WTC11 (cell line): ENCODE results near the gene PGLYRP3. TPM values are rescaled to one million over a fixed set of nuclear protein-coding genes. Genes with fewer than 3 reads are reported as not detected.

Experiments used
- ATAC-seq: fragments of 200-7000 bp; cut with Tn5 transposase; 2 replicates; pipeline ENCODE4 v1.10.0; 2021; ENCODE audit warnings: mild to moderate bottlenecking, moderate library complexity
- CTCF ChIA-PET: fragments of 300-600 bp; sonication (Branson Sonifier 250); formaldehyde crosslinking; loops from one replicate; lab custom pipeline; 2021; ENCODE audit warnings: antibody characterized with exemption; lab: Charles Lee
- POLR2A ChIA-PET: fragments of 350-600 bp; sonication (Branson Sonifier 250); formaldehyde crosslinking; loops from one replicate; lab custom pipeline; 2021; ENCODE audit warnings: antibody characterized with exemption; lab: Charles Lee
- DNase-seq: peaks from one replicate; pipeline ENCODE4 v3.0.0; 2021; ENCODE audit warnings: low spot score
- H3K27ac Mint-ChIP-seq: 2 replicates; pipeline ENCODE4 v1.8.0; 2021; ENCODE audit warnings: mixed read lengths
- H3K27me3 Mint-ChIP-seq: 2 replicates; pipeline ENCODE4 v1.8.0; 2021; ENCODE audit warnings: low read depth, mild to moderate bottlenecking, moderate library complexity, mixed read lengths
- H3K36me3 Mint-ChIP-seq: 2 replicates; pipeline ENCODE4 v1.8.0; 2021; ENCODE audit warnings: mixed read lengths
- H3K4me1 Mint-ChIP-seq: 2 replicates; pipeline ENCODE4 v1.8.0; 2022; ENCODE audit warnings: mixed read lengths
- H3K4me3 Mint-ChIP-seq: 2 replicates; pipeline ENCODE4 v1.8.0; 2021; ENCODE audit warnings: mild to moderate bottlenecking, moderate library complexity, mixed read lengths
- H3K9me3 Mint-ChIP-seq: 2 replicates; pipeline ENCODE4 v1.8.0; 2021; ENCODE audit warnings: mixed read lengths
- AFF4 ChIP-seq: sonication (generic); formaldehyde crosslinking; IDR thresholded peaks from 2 replicates; pipeline ENCODE4 v1.8.1; 2023; ENCODE audit warnings: mild to moderate bottlenecking, missing genetic modification reagents, borderline replicate concordance
- CTCF ChIP-seq: fragments of 200-600 bp; IDR thresholded peaks from 2 replicates; pipeline ENCODE4 v1.8.0; 2022; ENCODE audit warnings: antibody characterized with exemption
- ERG ChIP-seq: fragments of 250-450 bp; sonication (Bioruptor Pico); IDR thresholded peaks from 2 replicates; pipeline ENCODE4 v1.8.0; 2021; ENCODE audit warnings: mild to moderate bottlenecking
- ESRRA ChIP-seq: sonication (generic); formaldehyde crosslinking; IDR thresholded peaks from 2 replicates; pipeline ENCODE4 v1.8.1; 2022; ENCODE audit warnings: mild to moderate bottlenecking, missing genetic modification reagents, borderline replicate concordance
- GTF2I ChIP-seq: fragments of 250-450 bp; sonication (Bioruptor Pico); conservative IDR thresholded peaks from 2 replicates; pipeline ENCODE4 v1.4.0; 2021; ENCODE audit warnings: mild to moderate bottlenecking
- IRF1 ChIP-seq: sonication (generic); formaldehyde crosslinking; IDR thresholded peaks from 2 replicates; pipeline ENCODE4 v1.8.0; 2023; ENCODE audit warnings: missing genetic modification reagents
- MAX ChIP-seq: sonication (generic); formaldehyde crosslinking; IDR thresholded peaks from 2 replicates; pipeline ENCODE4 v1.8.0; 2022; ENCODE audit warnings: mild to moderate bottlenecking, missing genetic modification reagents
- NFATC4 ChIP-seq: fragments of 250-450 bp; sonication (Bioruptor Pico); IDR thresholded peaks from 2 replicates; pipeline ENCODE4 v1.9.0; 2021; ENCODE audit warnings: mild to moderate bottlenecking
- SP1 ChIP-seq: sonication (generic); formaldehyde crosslinking; conservative IDR thresholded peaks from 2 replicates; pipeline ENCODE4 v1.8.1; 2022; ENCODE audit warnings: missing genetic modification reagents
- STAT6 ChIP-seq: sonication (generic); formaldehyde crosslinking; conservative IDR thresholded peaks from 2 replicates; pipeline ENCODE4 v1.8.1; 2023; ENCODE audit warnings: mild to moderate bottlenecking, low read depth, missing genetic modification reagents, moderate library complexity
- TCF7 ChIP-seq: sonication (generic); formaldehyde crosslinking; IDR thresholded peaks from 2 replicates; pipeline ENCODE4 v1.8.0; 2022; ENCODE audit warnings: mild to moderate bottlenecking, low read depth, missing genetic modification reagents, moderate library complexity
- ZMAT4 ChIP-seq: fragments of 250-450 bp; sonication (Bioruptor Pico); IDR thresholded peaks from 2 replicates; pipeline ENCODE4 v1.9.0; 2021; ENCODE audit warnings: mild to moderate bottlenecking
- ZNF317 ChIP-seq: sonication (generic); formaldehyde crosslinking; IDR thresholded peaks from 2 replicates; pipeline ENCODE4 v1.8.1; 2023; ENCODE audit warnings: low read depth, mild to moderate bottlenecking, moderate library complexity, missing genetic modification reagents, borderline replicate concordance
- ZNF425 ChIP-seq: fragments of 250-450 bp; sonication (Bioruptor Pico); conservative IDR thresholded peaks from 2 replicates; pipeline ENCODE4 v1.9.0; 2021; ENCODE audit warnings: mild to moderate bottlenecking
- ZNF512 ChIP-seq: sonication (generic); formaldehyde crosslinking; IDR thresholded peaks from 2 replicates; pipeline ENCODE4 v1.8.1; 2022; ENCODE audit warnings: missing genetic modification reagents, borderline replicate concordance
- total RNA-seq: library from RNA; stranded (reverse); gene quantifications from 3 replicates; pipeline ENCODE4 v1.2.3, GENCODE V29; 2021

Gene PGLYRP3
- total RNA-seq, 1 experiment from 2014 or later, result not detected

GRCh38 chr1:153337980-153338853 is 25.5 kb upstream of the PGLYRP3 start (continued):
- TF ChIP-seq IRF1 (CRISPR knock-in tag), result no peak
- no peak for TF ChIP-seq ZNF425 (CRISPR knock-in tag)
- TF ChIP-seq ZNF512 (CRISPR knock-in tag), result no peak
- TF ChIP-seq, all 79 proteins: peak for 0

GRCh38 chr1:153336650-153337049 is 23.9 kb upstream of the PGLYRP3 start:
- H3K27ac Mint-ChIP-seq, result no peak overlapping the region
- no peaks in the 10 kb centered on the region for H3K4me1 Mint-ChIP-seq
- peaks cover 23% of the 10 kb centered on the region for H3K9me3 Mint-ChIP-seq
- H3K27me3 Mint-ChIP-seq, result peaks cover 15% of the 10 kb centered on the region
- DNase-seq (no peak), ATAC-seq (no peak)
- POLR2A ChIA-PET, result no interaction called here
- H3K36me3 Mint-ChIP-seq, result peaks cover under 1% of the 10 kb centered on the region; the same call in 1 of the 2 replicates
- CTCF ChIA-PET, result interaction anchor here (1.6 to 3.1 kb wide), 3 partner anchors 16 to 48 kb away, joined by 5 to 15 read pairs (median 10); no protein-coding TSS in a partner anchor
- H3K4me3 Mint-ChIP-seq, result no peak overlapping the region
- TF ChIP-seq AFF4, result no peak
- TF ChIP-seq ERG, result no peak
- no peak for TF ChIP-seq STAT6 (CRISPR knock-in tag)
- no peak for TF ChIP-seq NFATC4 (CRISPR knock-in tag)
- TF ChIP-seq ZNF317 (CRISPR knock-in tag), result no peak
- TF ChIP-seq MAX (CRISPR knock-in tag), result no peak
- TF ChIP-seq ZMAT4 (CRISPR knock-in tag), result no peak
- TF ChIP-seq TCF7 (CRISPR knock-in tag), result no peak
- TF ChIP-seq GTF2I, result no peak
- TF ChIP-seq SP1 (CRISPR knock-in tag), result no peak
- TF ChIP-seq ESRRA (CRISPR knock-in tag), result no peak
- no peak for TF ChIP-seq CTCF
